CD4-positive, alpha-beta T cell treated with Interleukin-1 beta for 1 hour (primary cell): ENCODE results near the gene F13A1.
"Not testable (repeated sequence)": the region's sequence is repeated elsewhere in the genome, so short reads cannot be mapped to it uniquely, and the experiment has no call there.

Source experiments
- DNase-seq, 2 donors: peaks; one replicate each; pipeline ENCODE4 v3.0.0-alpha.2; 2020 to 2022

F13A1 gene

GRCh38 chr6:6317825-6318733, 2.4 kb downstream of the F13A1 start:
- DNase-seq = no peak

GRCh38 chr6:6317386-6317785, 3.1 kb downstream of the F13A1 start:
- DNase-seq = no peak

- DNase-seq = peak; percentile 9 to 23
Measured at GRCh38 chr6:6315660-6316059, 4.8 kb downstream of the F13A1 start.

DNA sequence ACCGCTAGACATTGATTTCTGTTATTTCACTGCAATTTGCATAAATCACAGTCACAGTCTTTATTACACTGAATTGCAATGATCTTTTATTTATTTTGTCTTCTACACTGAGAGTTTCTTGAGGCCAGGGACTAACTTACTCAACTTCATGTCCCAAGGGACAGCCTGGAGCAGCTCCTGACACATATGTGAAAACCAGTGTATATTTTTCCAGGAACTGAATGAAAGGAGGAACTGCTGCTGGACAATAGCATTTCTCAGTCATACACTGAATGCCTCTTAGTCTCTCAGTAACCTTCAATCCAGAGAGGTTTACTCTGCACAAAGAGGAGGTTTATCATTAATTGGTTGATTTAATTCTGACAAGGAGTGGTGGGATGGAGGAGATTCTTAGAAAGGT, 5.9 kb downstream of the F13A1 start:
- DNase-seq = no peak

DNA sequence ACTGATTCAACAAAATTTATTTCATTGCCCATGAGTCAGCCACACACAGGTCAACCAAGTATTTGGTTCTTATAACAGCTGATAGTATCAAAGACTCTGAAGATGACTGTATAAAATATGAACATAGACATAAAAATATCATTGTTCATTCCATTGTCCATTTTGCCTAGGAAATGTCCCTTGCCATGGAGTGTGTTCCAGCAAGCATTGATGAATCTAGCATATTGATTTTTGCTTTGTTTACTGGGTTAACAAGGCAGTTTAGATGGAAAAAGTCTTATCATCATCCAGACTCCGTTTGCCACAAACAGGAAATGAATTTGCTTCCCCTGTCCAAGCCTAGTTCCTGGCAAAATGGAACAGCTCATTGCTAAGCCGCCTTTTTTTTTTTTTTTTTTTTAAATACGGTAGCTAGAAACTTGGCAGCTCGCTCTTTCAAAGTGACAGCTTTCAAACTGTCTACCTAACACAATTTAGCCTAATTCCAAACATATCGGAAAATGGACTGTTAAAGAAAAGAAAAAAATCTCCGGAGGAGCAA, 7.5 kb downstream of the F13A1 start:
- DNase-seq = no peak

- DNase-seq = no peak
Measured at GRCh38 chr6:6305575-6305974, 14.9 kb downstream of the F13A1 start.

- not testable (repeated sequence) for DNase-seq
Measured at GRCh38 chr6:6300383-6300782, 20.1 kb downstream of the F13A1 start.

DNA sequence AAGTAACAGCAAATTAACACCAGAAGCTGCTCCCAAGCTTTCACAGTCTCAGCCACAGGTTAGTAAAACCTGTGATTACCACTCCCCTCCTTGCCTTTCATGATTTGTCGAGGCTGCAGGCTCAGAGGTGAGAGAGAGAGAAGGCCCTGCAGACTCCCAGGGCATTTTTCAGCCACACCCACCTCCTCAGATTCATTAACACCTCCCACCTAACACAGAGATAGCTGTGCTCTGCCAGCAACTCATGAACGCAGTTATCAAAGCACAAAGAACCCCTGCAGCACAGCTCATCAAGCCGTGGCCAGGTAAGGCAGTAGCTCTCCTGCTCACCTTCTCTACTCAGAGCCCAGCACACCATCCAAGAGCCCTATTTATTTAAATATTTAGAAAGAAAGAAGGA, 27.1 kb downstream of the F13A1 start:
- DNase-seq = no peak

GRCh38 chr6:6287415-6287814, 33.0 kb downstream of the F13A1 start:
- no peak for DNase-seq

DNA sequence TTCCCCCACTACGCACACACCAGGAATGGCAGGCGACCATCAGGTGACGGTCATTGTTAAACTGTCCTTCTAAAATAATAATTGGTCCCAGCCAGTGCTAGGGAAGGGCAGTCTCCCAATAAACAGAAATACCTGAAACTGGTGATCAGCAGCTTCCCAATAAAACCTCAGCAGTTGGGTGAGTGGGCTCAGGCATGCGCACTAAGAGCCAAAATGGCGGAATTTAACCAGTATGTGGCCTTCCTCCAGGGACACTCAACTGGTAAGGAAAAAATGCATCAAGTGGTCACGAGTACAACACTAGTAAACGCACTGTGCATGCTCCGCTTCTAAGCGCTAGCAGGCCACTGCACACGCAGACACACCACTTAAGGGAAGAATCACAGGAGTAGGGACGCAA, 34.8 kb downstream of the F13A1 start:
- no peak for DNase-seq

DNA sequence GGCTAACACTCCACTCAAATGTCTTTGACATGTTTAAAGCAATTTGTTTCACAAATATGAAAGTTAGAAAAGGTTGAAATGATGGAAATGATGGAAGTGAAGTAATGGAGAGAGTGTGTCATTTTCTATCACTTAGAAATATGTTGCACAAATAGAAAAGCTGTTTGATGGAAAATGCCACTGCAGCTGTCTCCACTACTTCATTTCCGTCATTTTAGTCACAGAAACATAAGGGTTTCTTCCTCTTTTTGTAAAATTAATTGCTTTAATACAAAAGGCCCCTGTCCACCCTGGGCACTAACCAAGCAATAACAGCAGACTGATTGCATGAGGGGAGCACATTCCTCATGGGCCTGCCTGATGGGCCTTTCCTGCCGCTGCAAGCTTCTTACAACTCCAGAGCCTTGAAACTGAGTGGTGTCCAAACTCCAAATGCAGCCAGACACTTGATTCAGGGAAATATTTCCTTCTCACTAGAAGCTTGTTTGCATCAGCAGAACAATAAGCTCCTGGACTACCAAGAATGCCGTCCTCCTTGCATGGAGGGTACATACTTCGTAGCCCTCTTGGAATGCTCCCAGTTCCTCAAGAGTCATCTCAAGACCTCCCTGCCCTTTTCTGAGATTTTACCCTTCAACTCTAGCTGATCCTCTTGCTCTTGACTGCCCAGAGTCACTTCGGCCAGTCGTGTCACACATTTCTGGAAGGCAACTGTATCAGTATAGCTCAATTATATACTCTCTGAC, 36.1 kb downstream of the F13A1 start:
- no peak for DNase-seq

GRCh38 chr6:6283746-6284145, 36.7 kb downstream of the F13A1 start:
- DNase-seq = no peak

DNA sequence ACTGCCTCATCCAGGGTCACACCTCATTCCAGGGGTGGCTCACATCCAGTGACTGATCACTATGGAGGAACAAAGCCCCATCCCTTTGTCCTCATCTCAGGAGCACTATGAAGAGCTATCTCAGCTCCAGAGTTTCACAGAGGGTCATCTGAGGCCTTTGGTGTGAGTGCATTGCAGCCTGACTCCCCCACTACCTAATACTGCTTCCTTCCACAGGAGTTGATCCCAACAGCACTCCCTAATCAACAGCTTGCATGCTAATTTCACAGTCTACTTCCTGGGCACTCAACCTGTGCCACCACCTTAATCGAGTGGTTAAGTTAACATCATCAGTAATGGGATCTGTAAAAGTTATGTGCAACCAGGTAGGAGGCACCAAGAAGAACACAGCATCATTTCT, 37.7 kb downstream of the F13A1 start:
- DNase-seq = no peak

DNA sequence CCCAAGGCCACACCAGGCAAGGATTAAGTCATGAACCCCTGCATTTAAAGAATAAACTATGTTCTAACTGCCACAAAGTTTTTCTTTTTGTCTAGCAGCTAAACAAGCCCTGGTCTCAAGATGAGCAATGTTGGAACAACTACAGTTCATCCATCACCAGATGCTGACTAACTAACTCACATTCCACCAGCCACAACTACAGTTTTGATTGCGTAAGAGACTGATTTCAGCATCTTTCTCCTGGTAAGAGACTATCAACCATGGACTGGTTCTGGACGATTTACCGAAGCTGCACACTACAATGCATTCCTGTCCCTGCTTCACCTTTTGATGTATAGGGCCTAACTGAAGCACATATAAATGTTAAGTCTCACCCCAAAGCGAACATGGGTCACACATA, 43.0 kb downstream of the F13A1 start:
- DNase-seq = no peak

DNA sequence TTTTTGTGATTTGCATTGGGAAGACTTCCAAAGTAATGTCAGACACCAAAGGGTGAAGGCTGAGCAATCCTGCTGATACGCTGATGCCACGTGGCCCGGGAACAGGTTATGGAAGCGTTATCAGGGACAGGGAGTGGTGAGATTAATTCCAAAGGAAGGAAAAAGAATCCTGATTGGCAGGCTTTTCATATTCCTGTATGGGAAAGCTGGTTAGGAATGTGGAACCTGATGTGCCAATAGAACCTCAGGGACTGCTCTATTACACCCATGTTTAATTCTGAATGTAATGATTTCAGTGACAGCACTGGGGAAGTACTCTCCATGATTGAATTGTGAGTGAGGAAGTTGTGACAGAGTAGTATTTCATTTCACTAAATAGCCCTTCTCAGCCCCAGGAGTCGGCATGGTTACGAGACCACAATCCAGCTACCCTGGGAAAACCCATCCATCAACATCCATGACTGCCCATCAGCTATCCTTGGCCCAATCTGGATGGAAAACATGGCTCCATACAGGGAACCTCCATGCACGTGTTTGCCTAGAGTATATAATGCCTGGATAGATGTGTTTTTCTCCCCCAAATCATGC, 49.4 kb downstream of the F13A1 start:
- DNase-seq = no peak

- DNase-seq = no peak
Measured at GRCh38 chr6:6260196-6260722, 60.2 kb downstream of the F13A1 start.

- no peak for DNase-seq
Measured at GRCh38 chr6:6256886-6257285, 63.6 kb downstream of the F13A1 start.

GRCh38 chr6:6256259-6256658, 64.2 kb downstream of the F13A1 start:
- no peak for DNase-seq

GRCh38 chr6:6251555-6252280, 68.7 kb downstream of the F13A1 start:
- no peak for DNase-seq

DNA sequence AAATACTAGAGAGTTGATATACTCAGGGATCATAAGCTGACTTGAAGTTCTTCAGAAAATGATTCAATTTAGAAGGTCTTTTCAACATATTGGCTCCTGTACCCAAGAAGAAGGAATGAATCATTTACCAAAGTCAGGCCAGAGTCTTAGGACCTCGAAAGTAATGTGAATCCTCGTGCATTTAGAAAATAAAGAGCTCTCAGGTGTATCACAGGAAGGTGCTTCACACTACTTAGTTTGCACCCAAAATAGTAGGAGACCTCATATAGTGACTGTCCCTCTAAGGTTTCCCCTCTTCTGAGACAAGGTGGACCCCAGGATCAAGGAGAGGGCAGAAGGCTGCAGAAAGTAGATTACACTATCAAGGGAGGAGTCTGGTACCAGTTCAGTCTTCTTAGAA, 71.8 kb downstream of the F13A1 start:
- no peak for DNase-seq

DNA sequence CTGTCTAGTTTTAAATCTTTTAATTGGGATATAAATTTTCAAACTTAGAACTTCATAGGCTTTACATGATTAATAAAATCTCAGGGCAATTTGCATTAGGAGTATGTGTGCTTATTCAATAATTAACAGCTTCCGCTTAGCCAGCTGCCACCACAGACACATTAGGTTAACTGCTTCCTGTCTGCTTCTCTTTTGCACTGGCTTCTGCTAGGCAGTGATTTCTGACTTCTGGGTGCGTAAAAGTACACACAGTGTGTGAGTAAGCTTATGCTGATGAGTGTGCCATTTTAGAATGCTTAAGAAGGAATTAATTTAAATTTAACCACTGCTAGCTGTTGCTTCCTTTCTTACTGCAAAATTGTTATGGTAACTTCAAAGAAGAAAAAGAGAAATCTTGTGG, 73.9 kb downstream of the F13A1 start:
- no peak for DNase-seq

DNA sequence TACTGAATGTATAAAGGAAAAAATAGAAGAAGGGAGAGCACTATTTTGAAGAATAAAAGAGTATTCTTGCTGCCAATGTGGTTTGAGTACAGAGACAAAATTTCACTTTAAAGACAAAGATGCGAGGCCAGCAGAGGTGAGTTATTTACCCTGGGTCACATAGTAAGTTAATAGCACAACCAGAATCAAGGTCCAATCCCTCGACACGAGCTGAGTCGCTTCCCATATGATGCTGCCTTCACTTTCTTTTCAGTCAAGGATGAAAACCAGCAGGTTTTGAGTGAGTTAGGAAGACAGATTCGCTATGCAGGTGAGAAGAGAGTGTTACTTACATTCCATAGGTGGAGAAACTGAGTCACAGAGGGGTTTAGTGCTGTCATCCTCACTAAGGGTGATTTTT, 75.8 kb downstream of the F13A1 start:
- DNase-seq = no peak

DNA sequence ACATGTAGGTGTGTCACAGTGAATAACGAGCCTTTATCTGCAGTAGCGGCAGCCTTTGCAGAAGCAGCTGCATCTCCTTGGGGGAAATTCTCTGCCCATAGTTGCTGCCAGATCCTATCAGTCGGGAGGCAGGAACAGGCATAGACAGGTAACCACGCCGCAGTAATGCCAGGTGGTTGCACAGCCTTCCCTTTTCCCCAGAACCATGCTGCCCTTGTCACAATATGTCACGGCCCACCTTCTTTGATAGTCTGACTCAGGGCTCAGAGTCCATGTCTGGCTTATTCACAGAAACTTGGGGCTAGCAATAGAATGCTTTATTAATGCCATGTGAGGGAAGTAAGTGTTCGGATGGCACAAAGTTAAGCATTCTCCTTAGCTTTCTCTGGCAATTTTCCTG, 76.6 kb downstream of the F13A1 start:
- DNase-seq = no peak
